Hepatocyte (in vitro differentiated cells): Measurements from ENCODE around the gene SPOUT1. TPM values are rescaled to one million over a fixed set of nuclear protein-coding genes. Genes with fewer than 3 reads are reported as not detected.
"Not testable (repeated sequence)": the region's sequence is repeated elsewhere in the genome, so short reads cannot be mapped to it uniquely, and the experiment has no call there.

Experiments used
- DNase-seq: peaks from one replicate; pipeline ENCODE4 v3.0.0-alpha.2; 2016; ENCODE audit warnings: low spot score
- H2AFZ ChIP-seq: fragments of 200-600 bp; sonication (generic); 2 replicates; pipeline ENCODE4 v1.6.0; 2016; ENCODE audit warnings: antibody characterized with exemption, mild to moderate bottlenecking
- H3K27ac ChIP-seq: fragments of 200-600 bp; sonication (generic); 2 replicates; pipeline ENCODE4 v1.5.1; 2016; ENCODE audit warnings: mild to moderate bottlenecking
- H3K27me3 ChIP-seq: fragments of 200-600 bp; sonication (generic); 2 replicates; pipeline ENCODE4 v1.6.1; 2016
- H3K36me3 ChIP-seq: fragments of 200-600 bp; sonication (generic); replicated peaks from 2 replicates; pipeline ENCODE4 v1.5.1; 2016; ENCODE audit warnings: low read depth; ENCODE audit not compliant: insufficient read depth
- H3K4me1 ChIP-seq: fragments of 200-600 bp; sonication (generic); 2 replicates; pipeline ENCODE4 v1.5.1; 2016; ENCODE audit warnings: mild to moderate bottlenecking, moderate library complexity; ENCODE audit not compliant: insufficient read depth
- H3K4me2 ChIP-seq: fragments of 200-600 bp; sonication (generic); 2 replicates; pipeline ENCODE4 v1.6.0; 2016
- H3K4me3 ChIP-seq: fragments of 200-600 bp; sonication (generic); 2 replicates; pipeline ENCODE4 v1.5.1; 2016; ENCODE audit warnings: mild to moderate bottlenecking
- H3K79me2 ChIP-seq: fragments of 200-600 bp; sonication (generic); 2 replicates; pipeline ENCODE4 v1.6.0; 2017; ENCODE audit warnings: mild to moderate bottlenecking
- H3K9me2 ChIP-seq: fragments of 200-600 bp; sonication (generic); replicated peaks from 2 replicates; pipeline ENCODE4 v1.6.0; 2017; ENCODE audit warnings: mild to moderate bottlenecking; ENCODE audit not compliant: insufficient read depth
- H3K9me3 ChIP-seq: fragments of 200-600 bp; sonication (generic); 2 replicates; pipeline ENCODE4 v1.5.1; 2016; ENCODE audit warnings: low read depth, mild to moderate bottlenecking
- H4K20me1 ChIP-seq: fragments of 200-600 bp; sonication (generic); 2 replicates; pipeline ENCODE4 v1.6.0; 2016; ENCODE audit warnings: mild to moderate bottlenecking; ENCODE audit not compliant: insufficient read depth, poor library complexity, severe bottlenecking
- CTCF ChIP-seq: fragments of 200-600 bp; sonication (generic); IDR thresholded peaks from 2 replicates; pipeline ENCODE4 v1.5.1; 2016; ENCODE audit warnings: antibody characterized with exemption, mild to moderate bottlenecking; ENCODE audit not compliant: poor library complexity
- EZH2 ChIP-seq: fragments of 200-600 bp; sonication (generic); IDR thresholded peaks from 2 replicates; pipeline ENCODE4 v1.6.1; 2016; ENCODE audit warnings: antibody characterized with exemption, mild to moderate bottlenecking, borderline replicate concordance
- EZH2phosphoT487 ChIP-seq: fragments of 200-600 bp; sonication (generic); IDR thresholded peaks from one replicate; pipeline ENCODE4 v1.6.1; 2018; ENCODE audit warnings: antibody characterized with exemption, mild to moderate bottlenecking, low read depth, moderate library complexity; ENCODE audit not compliant: unreplicated experiment, severe bottlenecking
- WGBS: methylation state at CpG from one replicate; pipeline ENCODE4 v1.1.6; 2016; ENCODE audit warnings: low lambda C conversion rate; ENCODE audit errors: missing lambda C conversion rate; 5-methylcytosine and 5-hydroxymethylcytosine counted together
- polyA plus RNA-seq: library from polyadenylated mRNA; unstranded; fragments of >200 nt; fragmentation: Nextera tagmentation; extraction: Ambion mirVana; gene quantifications from 2 replicates; pipeline ENCODE4 v1.2.1, GENCODE V29; 2016
- total RNA-seq: library from RNA; depleted of rRNA; stranded (reverse); fragments of >200 nt; gene quantifications from 2 replicates; pipeline ENCODE4 v1.2.3, GENCODE V29; 2014

Gene SPOUT1
- total and polyA plus RNA-seq, 2 experiments from 2014 or later = 27.3 to 38.5 TPM

GRCh38 chr9:128846680-128847030, 17.1 kb upstream of the SPOUT1 start:
- TF ChIP-seq EZH2phosphoT487 (no peak), EZH2 (no peak), CTCF (no peak)
- WGBS = 94% methylated on average over 3 of the region's 3 CpGs
- no peaks in the 10 kb centered on the region for H3K79me2 ChIP-seq

GRCh38 chr9:128845186-128845931, 15.8 kb upstream of the SPOUT1 start:
- Histone ChIP-seq H3K9me2 (no peaks in the 10 kb centered on the region), H3K27ac (peak overlapping the region; percentile 57), H3K4me1 (no peaks in the 10 kb centered on the region), H3K36me3 (no peaks in the 10 kb centered on the region), H2AFZ (no peak overlapping the region), H3K4me2 (peak overlapping the region; percentile 3), H3K9me3 (no peaks in the 10 kb centered on the region), H4K20me1 (no peaks in the 10 kb centered on the region), H3K27me3 (no peaks in the 10 kb centered on the region), H3K79me2 (no peaks in the 10 kb centered on the region), H3K4me3 (no peak overlapping the region)
- 59% methylated on average over 13 of the region's 13 CpGs for WGBS
- peak; percentile 44 for DNase-seq
- no peak for TF ChIP-seq CTCF
- TF ChIP-seq EZH2 = no peak
- TF ChIP-seq EZH2phosphoT487 = no peak

More at GRCh38 chr9:128846680-128847030, 17.1 kb upstream of the SPOUT1 start:
- no peaks in the 10 kb centered on the region for H3K9me2 ChIP-seq
- no peaks in the 10 kb centered on the region for H3K9me3 ChIP-seq
- H3K4me2 ChIP-seq = no peak overlapping the region
- no peaks in the 10 kb centered on the region for H3K4me1 ChIP-seq
- H3K4me3 ChIP-seq = no peak overlapping the region
- no peaks in the 10 kb centered on the region for H4K20me1 ChIP-seq
- no peak overlapping the region for H2AFZ ChIP-seq
- no peaks in the 10 kb centered on the region for H3K27me3 ChIP-seq
- peak overlapping the region; percentile 47 for H3K27ac ChIP-seq
- no peak for DNase-seq
- no peaks in the 10 kb centered on the region for H3K36me3 ChIP-seq

- DNase-seq, H3K79me2 ChIP-seq, H3K9me3 ChIP-seq, H3K9me2 ChIP-seq, H3K27ac ChIP-seq, H3K27me3 ChIP-seq, H3K4me2 ChIP-seq, H4K20me1 ChIP-seq, H3K4me3 ChIP-seq, H3K36me3 ChIP-seq, H3K4me1 ChIP-seq, H2AFZ ChIP-seq: not testable (repeated sequence)
- 93% methylated on average over 7 of the region's 7 CpGs for WGBS
Observed at GRCh38 chr9:128843171-128843570, 13.6 kb upstream of the SPOUT1 start.

GRCh38 chr9:128841694-128842492, 12.3 kb upstream of the SPOUT1 start:
- H2AFZ ChIP-seq = no peak overlapping the region
- H3K4me2 ChIP-seq = no peak overlapping the region
- TF ChIP-seq EZH2phosphoT487 (no peak), CTCF (no peak), EZH2 (no peak)
- no peaks in the 10 kb centered on the region for H4K20me1 ChIP-seq
- 93% methylated on average over 12 of the region's 12 CpGs for WGBS
- no peaks in the 10 kb centered on the region for H3K4me1 ChIP-seq
- H3K27ac ChIP-seq = no peak overlapping the region
- no peaks in the 10 kb centered on the region for H3K9me2 ChIP-seq
- no peak overlapping the region for H3K4me3 ChIP-seq
- no peaks in the 10 kb centered on the region for H3K9me3 ChIP-seq
- H3K36me3 ChIP-seq = no peaks in the 10 kb centered on the region
- H3K27me3 ChIP-seq = no peaks in the 10 kb centered on the region
- no peaks in the 10 kb centered on the region for H3K79me2 ChIP-seq
- DNase-seq = no peak
